ENCODE results near the gene PGBD2.
"Not testable (repeated sequence)": the region's sequence is repeated elsewhere in the genome, so short reads cannot be mapped to it uniquely, and the experiment has no call there.

Gene PGBD2

GRCh38 chr1:248889914-248890243, 16.2 kb upstream of the PGBD2 start:
- in situ Hi-C loops (cut with HindIII; ENCODE audit: low sequenced_read_pairs) = not testable (repeated sequence)

GRCh38 chr1:248890549-248891498, 15.2 kb upstream of the PGBD2 start:
- in situ Hi-C loops (cut with HindIII; ENCODE audit: low sequenced_read_pairs) = no loop called here

GRCh38 chr1:248891758-248892157, 14.3 kb upstream of the PGBD2 start:
- in situ Hi-C loops (cut with HindIII; ENCODE audit: low sequenced_read_pairs) = no loop called here

- in situ Hi-C loops (cut with HindIII; ENCODE audit: low sequenced_read_pairs) = no loop called here
These were observed 13.4 kb upstream of the PGBD2 start for GRCh38 chr1:248892590-248892989.

- in situ Hi-C loops (cut with HindIII; ENCODE audit: low sequenced_read_pairs) = no loop called here
These were observed 11.2 kb upstream of the PGBD2 start for GRCh38 chr1:248894837-248895236.

GRCh38 chr1:248897412-248898337, 8.4 kb upstream of the PGBD2 start:
- in situ Hi-C loops (cut with HindIII; ENCODE audit: low sequenced_read_pairs) = no loop called here

- in situ Hi-C loops (cut with HindIII; ENCODE audit: low sequenced_read_pairs) = no loop called here
These were observed 5.4 kb upstream of the PGBD2 start for GRCh38 chr1:248900637-248901036.

GRCh38 chr1:248901578-248901977, 4.5 kb upstream of the PGBD2 start:
- in situ Hi-C loops (cut with HindIII; ENCODE audit: low sequenced_read_pairs) = no loop called here

- in situ Hi-C loops (cut with HindIII; ENCODE audit: low sequenced_read_pairs) = no loop called here
These were observed 1.4 kb upstream of the PGBD2 start for GRCh38 chr1:248904437-248905216.

GRCh38 chr1:248905662-248906008, 400 bp upstream of the PGBD2 start:
- in situ Hi-C loops (cut with HindIII; ENCODE audit: low sequenced_read_pairs) = no loop called here

- in situ Hi-C loops (cut with HindIII; ENCODE audit: low sequenced_read_pairs) = no loop called here
These were observed 972 bp downstream of the PGBD2 start for GRCh38 chr1:248906753-248907661.

GRCh38 chr1:248910761-248911160, 4.7 kb downstream of the PGBD2 start:
- in situ Hi-C loops (cut with HindIII; ENCODE audit: low sequenced_read_pairs) = no loop called here

- in situ Hi-C loops (cut with HindIII; ENCODE audit: low sequenced_read_pairs) = no loop called here
These were observed 7.9 kb downstream of the PGBD2 start for GRCh38 chr1:248913933-248914332.

- in situ Hi-C loops (cut with HindIII; ENCODE audit: low sequenced_read_pairs) = no loop called here
These were observed 8.9 kb downstream of the PGBD2 start for GRCh38 chr1:248914796-248915381.

GRCh38 chr1:248918131-248918530, 12.1 kb downstream of the PGBD2 start:
- in situ Hi-C loops (cut with HindIII; ENCODE audit: low sequenced_read_pairs) = no loop called here

- in situ Hi-C loops (cut with HindIII; ENCODE audit: low sequenced_read_pairs) = no loop called here
These were observed 17.6 kb downstream of the PGBD2 start for GRCh38 chr1:248923352-248924338.

GRCh38 chr1:248924696-248925532, 18.9 kb downstream of the PGBD2 start:
- in situ Hi-C loops (cut with HindIII; ENCODE audit: low sequenced_read_pairs) = no loop called here

GRCh38 chr1:248925859-248926258, 19.8 kb downstream of the PGBD2 start:
- in situ Hi-C loops (cut with HindIII; ENCODE audit: low sequenced_read_pairs) = not testable (repeated sequence)

All from DLD1 (cell line).